HFF-Myc (cell line): ENCODE measurements around the gene TMEM150C.

Experiments
- DNase-seq: peaks from one replicate; pipeline ENCODE4 v3.0.0-alpha.2; 2011; ENCODE audit warnings: low read depth; ENCODE audit errors: extremely low read depth
- H3K4me3 ChIP-seq: replicated peaks from 2 replicates; pipeline ENCODE4 v1.5.1; 2011; ENCODE audit warnings: low read depth, mild to moderate bottlenecking, control low read depth, low read length
- CTCF ChIP-seq: IDR thresholded peaks from 2 replicates; pipeline ENCODE4 v1.5.1; 2012; ENCODE audit warnings: mild to moderate bottlenecking, low read depth, low read length, control low read depth; ENCODE audit errors: missing control alignments

TMEM150C gene

GRCh38 chr4:82528868-82529267, 32.9 kb downstream of the TMEM150C start:
- DNase-seq, result no peak
- no peak for TF ChIP-seq CTCF
- H3K4me3 ChIP-seq, result no peak overlapping the region

GRCh38 chr4:82528074-82528473, 33.7 kb downstream of the TMEM150C start:
- no peak for TF ChIP-seq CTCF
- DNase-seq, result no peak
- H3K4me3 ChIP-seq, result no peak overlapping the region

DNA sequence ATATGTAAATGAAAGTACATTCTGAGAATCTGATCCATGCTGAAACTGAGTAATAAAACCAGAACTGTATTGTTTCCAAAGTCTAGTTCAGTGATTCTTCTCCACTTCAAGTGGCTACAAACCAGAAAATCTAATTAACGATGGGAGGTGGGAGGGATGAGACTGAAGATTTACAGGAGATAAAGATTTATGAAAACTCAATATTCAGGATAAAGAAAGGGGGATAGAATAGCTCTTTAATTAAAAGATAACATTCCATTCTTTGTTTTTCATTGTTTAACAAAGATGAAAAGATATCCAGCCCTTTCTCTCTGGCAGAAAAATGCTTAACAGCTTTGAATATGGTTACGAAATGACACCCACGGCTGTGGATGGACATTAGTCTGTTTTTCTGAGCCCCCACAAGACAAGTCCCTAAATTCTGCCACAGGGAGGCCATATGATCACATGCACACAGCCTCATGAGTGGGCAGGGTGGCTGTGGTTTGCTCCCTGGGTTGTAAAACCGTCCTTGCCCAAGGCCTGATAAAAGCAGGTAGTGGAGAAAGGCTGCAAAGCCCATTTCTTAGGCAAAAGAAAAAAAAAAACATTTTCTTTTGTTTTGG, 36.4 kb downstream of the TMEM150C start:
- H3K4me3 ChIP-seq, result no peak overlapping the region
- no peak for DNase-seq

DNA sequence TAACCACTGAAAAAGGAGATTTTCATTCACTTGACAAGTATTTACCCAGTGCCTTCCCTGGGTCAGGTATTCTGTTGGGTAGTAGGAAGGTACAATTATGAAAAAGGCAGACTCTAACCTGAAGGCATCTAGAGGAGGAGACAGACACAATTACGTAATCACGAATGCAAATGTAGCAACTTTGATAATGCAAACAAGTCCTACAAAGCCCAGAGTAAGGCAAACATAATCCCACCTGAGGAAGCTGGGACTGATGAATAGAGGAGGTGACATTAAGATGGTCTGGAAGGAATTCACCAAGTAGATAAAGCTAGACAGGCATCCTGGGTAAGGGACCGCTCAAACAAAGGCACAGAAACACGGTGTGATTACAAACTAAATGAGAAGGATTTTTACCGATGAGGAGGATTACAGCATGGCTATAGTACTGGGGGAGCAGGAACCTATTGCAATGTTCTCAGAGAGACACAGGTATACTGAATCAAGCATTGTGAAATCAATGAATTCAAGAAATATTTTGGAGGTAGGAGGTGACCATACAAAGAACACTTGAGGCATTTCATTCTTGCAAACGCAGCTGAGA, 37.1 kb downstream of the TMEM150C start:
- TF ChIP-seq CTCF, result no peak
- H3K4me3 ChIP-seq, result no peak overlapping the region
- DNase-seq, result no peak

More for the DNA sequence above, 36.4 kb downstream of the TMEM150C start:
- no peak for TF ChIP-seq CTCF

DNA sequence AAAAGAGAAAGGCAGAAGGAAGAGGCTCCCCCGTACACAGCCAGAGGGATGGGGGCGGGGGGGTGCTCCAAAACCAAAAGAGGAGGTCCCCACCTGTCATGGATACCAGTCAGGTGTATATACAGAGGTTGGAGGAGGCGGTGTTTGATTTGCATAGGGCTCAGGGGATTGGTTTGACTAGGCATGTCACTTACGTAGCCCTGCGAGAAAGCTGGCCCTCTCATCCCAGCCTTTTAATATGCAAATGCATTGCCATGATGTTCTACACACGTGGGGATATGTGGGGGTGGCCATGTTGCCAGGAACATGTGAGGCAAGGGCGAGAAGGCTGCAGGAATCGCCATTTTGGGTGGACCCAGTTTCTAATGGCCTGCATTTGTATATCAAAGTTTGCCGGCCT, 38.6 kb downstream of the TMEM150C start:
- H3K4me3 ChIP-seq, result no peak overlapping the region
- TF ChIP-seq CTCF, result no peak
- no peak for DNase-seq

DNA sequence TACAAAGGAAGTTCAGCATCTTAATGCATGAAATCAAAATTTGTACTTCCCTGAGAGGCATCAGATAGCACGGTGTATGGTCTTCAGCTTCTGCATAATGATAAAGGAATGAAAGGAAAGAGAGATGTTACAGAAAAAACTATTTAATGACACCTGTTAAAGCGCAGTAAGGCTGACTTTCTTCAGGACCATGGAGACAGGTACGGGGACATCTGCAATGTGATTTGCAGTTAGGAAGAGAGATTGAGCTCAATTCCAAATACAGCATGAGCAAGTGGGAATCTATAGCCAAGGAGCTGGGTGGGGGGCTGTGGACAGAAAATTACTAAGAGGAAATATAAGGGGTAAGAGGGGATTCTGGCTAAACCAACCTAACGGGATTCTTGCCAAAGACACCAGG, 39.3 kb downstream of the TMEM150C start:
- no peak overlapping the region for H3K4me3 ChIP-seq
- TF ChIP-seq CTCF, result no peak
- no peak for DNase-seq

DNA sequence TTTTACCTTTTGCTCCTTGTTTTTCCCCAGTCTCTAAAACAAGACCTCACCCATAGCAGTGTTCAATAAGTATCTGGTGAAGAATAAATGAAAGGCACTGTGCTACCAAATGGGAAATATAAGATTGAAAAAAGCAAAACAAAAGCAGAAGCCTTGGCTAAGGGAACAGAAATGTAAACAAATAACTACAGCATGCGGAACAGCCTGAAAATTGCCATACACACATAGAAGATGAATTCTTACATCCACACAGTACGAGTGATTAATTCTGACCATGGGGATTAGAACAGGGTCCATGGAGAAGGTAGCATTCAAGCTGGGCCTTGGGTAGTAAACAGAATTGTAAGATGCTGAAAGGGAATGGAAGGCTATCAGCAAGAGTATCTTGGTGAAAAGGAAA, 40.5 kb downstream of the TMEM150C start:
- H3K4me3 ChIP-seq, result no peak overlapping the region
- TF ChIP-seq CTCF, result no peak
- no peak for DNase-seq
